PC-9 (cell line): ENCODE measurements around the gene SAMSN1. TPM values are rescaled to one million over a fixed set of nuclear protein-coding genes. Genes with fewer than 3 reads are reported as not detected.

Experiments
- BruUV-seq: library from RNA; stranded (reverse); fragments of 400-500 nt; replicated peaks from 2 replicates; lab custom pipeline; 2021; lab: Mats Ljungman, UMichigan
- CTCF ChIA-PET: fragments of 300-600 bp; sonication (Branson Sonifier 250); formaldehyde crosslinking; loops from one replicate; lab custom pipeline; 2022; ENCODE audit warnings: antibody characterized with exemption; lab: Charles Lee
- POLR2A ChIA-PET: fragments of 300-600 bp; sonication (Branson Sonifier 250); formaldehyde crosslinking; loops from one replicate; lab custom pipeline; 2022; ENCODE audit warnings: antibody characterized with exemption; ENCODE audit not compliant: unreplicated experiment; lab: Charles Lee
- DNase-seq, 2 experiments: peaks; one replicate each; pipeline versions ENCODE4 v3.0.0 to v3.0.0-alpha.2; 2015 to 2022; ENCODE audit warnings: mixed read lengths in 1 of 2
- H2AFZ ChIP-seq: fragments of 200-600 bp; sonication (generic); 2 replicates; pipeline ENCODE4 v1.8.1; 2017; ENCODE audit warnings: antibody characterized with exemption
- H3F3A ChIP-seq: fragments of 200-600 bp; sonication (generic); 2 replicates; pipeline ENCODE4 v1.8.1; 2017; ENCODE audit warnings: antibody characterized with exemption, mild to moderate bottlenecking, low read depth; ENCODE audit not compliant: insufficient read depth
- H3K27ac ChIP-seq: fragments of 200-600 bp; sonication (generic); 2 replicates; pipeline ENCODE4 v1.6.1; 2016; ENCODE audit warnings: mixed run types
- H3K27me3 ChIP-seq: fragments of 200-600 bp; sonication (generic); 2 replicates; pipeline ENCODE4 v1.6.1; 2016; ENCODE audit warnings: low read depth, mixed run types; ENCODE audit not compliant: insufficient read depth
- H3K36me3 ChIP-seq: fragments of 200-600 bp; sonication (generic); 2 replicates; pipeline ENCODE4 v1.6.1; 2016; ENCODE audit warnings: low read depth, mixed run types
- H3K4me1 ChIP-seq: fragments of 200-600 bp; sonication (generic); replicated peaks from 2 replicates; pipeline ENCODE4 v1.6.1; 2016; ENCODE audit warnings: mixed run types; ENCODE audit not compliant: insufficient read depth
- H3K4me2 ChIP-seq: fragments of 200-600 bp; sonication (generic); 2 replicates; pipeline ENCODE4 v1.6.1; 2017; ENCODE audit warnings: mixed run types
- H3K4me3 ChIP-seq: fragments of 200-600 bp; sonication (generic); 2 replicates; pipeline ENCODE4 v1.6.1; 2016; ENCODE audit warnings: mixed run types
- H3K79me2 ChIP-seq: fragments of 200-600 bp; sonication (generic); 2 replicates; pipeline ENCODE4 v1.6.1; 2017; ENCODE audit warnings: low read depth, mixed run types
- H3K9me2 ChIP-seq: fragments of 200-600 bp; sonication (generic); 2 replicates; pipeline ENCODE4 v1.8.1; 2017; ENCODE audit warnings: mild to moderate bottlenecking; ENCODE audit not compliant: insufficient read depth
- H3K9me3 ChIP-seq: fragments of 200-600 bp; sonication (generic); 2 replicates; pipeline ENCODE4 v1.8.1; 2016; ENCODE audit warnings: low read depth; ENCODE audit not compliant: insufficient read depth
- H4K20me1 ChIP-seq: fragments of 200-600 bp; sonication (generic); 2 replicates; pipeline ENCODE4 v1.8.1; 2017; ENCODE audit not compliant: insufficient read depth
- CTCF ChIP-seq: fragments of 200-600 bp; sonication (generic); conservative IDR thresholded peaks from 2 replicates; pipeline ENCODE4 v1.6.1; 2017; ENCODE audit warnings: mixed run types, antibody characterized with exemption, mild to moderate bottlenecking, moderate library complexity
- EZH2 ChIP-seq: fragments of 200-600 bp; sonication (generic); IDR thresholded peaks from 2 replicates; pipeline ENCODE4 v1.8.0; 2017; ENCODE audit warnings: antibody characterized with exemption, low read depth
- intact Hi-C: fragments of 100-400 bp; cut with micrococcal nuclease; formaldehyde crosslinking; loops from one replicate; pipeline ENCODE4 v1.10.0; 2022; ENCODE audit not compliant: unreplicated experiment
- total RNA-seq: library from RNA; stranded (reverse); gene quantifications from 2 replicates; pipeline ENCODE4 v1.2.3, GENCODE V29; 2021

The SAMSN1 gene
- total RNA-seq, 1 experiment from 2014 or later = 0.41 TPM

GRCh38 chr21:14477133-14477532 lies 69.0 kb downstream of the SAMSN1 start:
- no TSS peak for BruUV-seq
- CTCF ChIA-PET = no interaction called here
- POLR2A ChIA-PET = no interaction called here

GRCh38 chr21:14474995-14475394 lies 71.1 kb downstream of the SAMSN1 start:
- H2AFZ ChIP-seq = no peak overlapping the region
- TF ChIP-seq CTCF = no peak
- no peak for TF ChIP-seq EZH2
- intact Hi-C loops = no loop called here
- DNase-seq = no peak
- H3K27ac ChIP-seq = no peak overlapping the region
- BruUV-seq = no TSS peak
- no peaks in the 10 kb centered on the region for H3K27me3 ChIP-seq
- H4K20me1 ChIP-seq = no peaks in the 10 kb centered on the region
- no peaks in the 10 kb centered on the region for H3K9me2 ChIP-seq
- H3K36me3 ChIP-seq = no peaks in the 10 kb centered on the region
- H3K4me1 ChIP-seq = no peaks in the 10 kb centered on the region
- H3K79me2 ChIP-seq = no peaks in the 10 kb centered on the region
- CTCF ChIA-PET = no interaction called here
- no peaks in the 10 kb centered on the region for H3K9me3 ChIP-seq
- no peak overlapping the region for H3K4me2 ChIP-seq
- no peak overlapping the region for H3K4me3 ChIP-seq
- POLR2A ChIA-PET = no interaction called here
- H3F3A ChIP-seq = no peaks in the 10 kb centered on the region

More at GRCh38 chr21:14477133-14477532, 69.0 kb downstream of the SAMSN1 start:
- H4K20me1 ChIP-seq = no peaks in the 10 kb centered on the region
- intact Hi-C loops = no loop called here
- no peaks in the 10 kb centered on the region for H3K9me3 ChIP-seq
- no peak overlapping the region for H3K4me3 ChIP-seq
- no peaks in the 10 kb centered on the region for H3K9me2 ChIP-seq
- H2AFZ ChIP-seq = no peak overlapping the region
- no peaks in the 10 kb centered on the region for H3F3A ChIP-seq
- H3K27me3 ChIP-seq = no peaks in the 10 kb centered on the region
- TF ChIP-seq CTCF (no peak), EZH2 (no peak)
- no peak for DNase-seq
- no peak overlapping the region for H3K27ac ChIP-seq
- H3K4me1 ChIP-seq = no peaks in the 10 kb centered on the region
- H3K79me2 ChIP-seq = no peaks in the 10 kb centered on the region
- no peak overlapping the region for H3K4me2 ChIP-seq
- no peaks in the 10 kb centered on the region for H3K36me3 ChIP-seq

GRCh38 chr21:14469641-14470040 lies 76.5 kb downstream of the SAMSN1 start:
- Histone ChIP-seq H3K27me3 (no peaks in the 10 kb centered on the region), H3K4me1 (no peaks in the 10 kb centered on the region), H3K36me3 (no peaks in the 10 kb centered on the region), H3K79me2 (no peaks in the 10 kb centered on the region), H3F3A (no peaks in the 10 kb centered on the region), H2AFZ (no peak overlapping the region), H3K9me3 (no peaks in the 10 kb centered on the region), H3K4me3 (no peak overlapping the region), H3K9me2 (no peaks in the 10 kb centered on the region), H3K4me2 (no peak overlapping the region), H4K20me1 (no peaks in the 10 kb centered on the region), H3K27ac (no peak overlapping the region)
- DNase-seq = no peak
- POLR2A ChIA-PET = no interaction called here
- BruUV-seq = no TSS peak
- CTCF ChIA-PET = no interaction called here
- TF ChIP-seq CTCF = no peak
- no peak for TF ChIP-seq EZH2
- intact Hi-C loops = no loop called here
